ENCODE data around the gene ASPM.

GRCh38 chr1:197174818-197175217 lies 28.3 kb upstream of the ASPM start:
- no peak for TF ChIP-seq POLR2AphosphoS5 (IDR thresholded peaks at IDR 0.05)
- no peak for TF ChIP-seq POLR2A (IDR thresholded peaks at IDR 0.05)
